ENCODE measurements around the gene ECHS1. TPM values are rescaled to one million over a fixed set of nuclear protein-coding genes. Genes with fewer than 3 reads are reported as not detected.

The ECHS1 gene
- total and polyA plus RNA-seq, 2 experiments from 2014 or later, result 92.1 to 127 TPM

GRCh38 chr10:133391761-133392518 is 18.8 kb upstream of the ECHS1 start (continued):
- TF ChIP-seq ETS1 (IDR thresholded peaks at IDR 0.05), result no peak
- TF ChIP-seq STAT1 (IDR thresholded peaks at IDR 0.05; ENCODE audit: unreplicated experiment), result no peak
- TF ChIP-seq ZNF331 (CRISPR knock-in tag; IDR thresholded peaks at IDR 0.05; ENCODE audit: low read depth), result no peak
- TF ChIP-seq ZNF114 (CRISPR knock-in tag; IDR thresholded peaks at IDR 0.05), result no peak
- no peak for TF ChIP-seq CREB1 (CRISPR knock-in tag; IDR thresholded peaks at IDR 0.05; ENCODE audit: low read depth)
- TF ChIP-seq EZH2 (IDR thresholded peaks at IDR 0.05; ENCODE audit: low read depth, unreplicated experiment), result no peak

- peaks cover 6% of the 10 kb centered on the region for H3K36me3 ChIP-seq (ENCODE audit: insufficient read depth)
- DNase-seq (ENCODE audit: low spot score) (no peak), ATAC-seq (no peak)
- H3K9me2 ChIP-seq (ENCODE audit: insufficient read depth), result no peaks in the 10 kb centered on the region
- H3F3A ChIP-seq (replicated peaks; ENCODE audit: low read depth), result 0 out of 2 replicates have a peak, but pooled peaks cover 3% of the 10 kb centered on the region
- peaks cover 10% of the 10 kb centered on the region for H3K36me3 Mint-ChIP-seq (ENCODE audit: low read depth)
- no peaks in the 10 kb centered on the region for H3K27me3 ChIP-seq (ENCODE audit: insufficient read depth)
- H3K79me2 ChIP-seq (replicated peaks; ENCODE audit: insufficient read depth), result peaks cover 19% of the 10 kb centered on the region
- no peaks in the 10 kb centered on the region for H3K9me3 Mint-ChIP-seq
- peaks cover 2% of the 10 kb centered on the region for H3K27me3 Mint-ChIP-seq (ENCODE audit: insufficient read depth, low read depth, poor library complexity)
- H3K4me2 ChIP-seq, result no peak overlapping the region
- no peak overlapping the region for H3K4me3 Mint-ChIP-seq
- no peak overlapping the region for H3K27ac Mint-ChIP-seq
- peaks cover 9% of the 10 kb centered on the region for H3K4me1 Mint-ChIP-seq
- 0 out of 2 replicates have a peak, but pooled peaks cover 5% of the 10 kb centered on the region for H4K20me1 ChIP-seq (replicated peaks; ENCODE audit: insufficient read depth)
- no peak overlapping the region for H3K4me3 ChIP-seq
- no peak overlapping the region for H3K27ac ChIP-seq (ENCODE audit: low read depth)
- H2AFZ ChIP-seq, result no peak overlapping the region
- no peaks in the 10 kb centered on the region for H3K4me1 ChIP-seq (ENCODE audit: insufficient read depth)
- TF ChIP-seq, protein P1, sequence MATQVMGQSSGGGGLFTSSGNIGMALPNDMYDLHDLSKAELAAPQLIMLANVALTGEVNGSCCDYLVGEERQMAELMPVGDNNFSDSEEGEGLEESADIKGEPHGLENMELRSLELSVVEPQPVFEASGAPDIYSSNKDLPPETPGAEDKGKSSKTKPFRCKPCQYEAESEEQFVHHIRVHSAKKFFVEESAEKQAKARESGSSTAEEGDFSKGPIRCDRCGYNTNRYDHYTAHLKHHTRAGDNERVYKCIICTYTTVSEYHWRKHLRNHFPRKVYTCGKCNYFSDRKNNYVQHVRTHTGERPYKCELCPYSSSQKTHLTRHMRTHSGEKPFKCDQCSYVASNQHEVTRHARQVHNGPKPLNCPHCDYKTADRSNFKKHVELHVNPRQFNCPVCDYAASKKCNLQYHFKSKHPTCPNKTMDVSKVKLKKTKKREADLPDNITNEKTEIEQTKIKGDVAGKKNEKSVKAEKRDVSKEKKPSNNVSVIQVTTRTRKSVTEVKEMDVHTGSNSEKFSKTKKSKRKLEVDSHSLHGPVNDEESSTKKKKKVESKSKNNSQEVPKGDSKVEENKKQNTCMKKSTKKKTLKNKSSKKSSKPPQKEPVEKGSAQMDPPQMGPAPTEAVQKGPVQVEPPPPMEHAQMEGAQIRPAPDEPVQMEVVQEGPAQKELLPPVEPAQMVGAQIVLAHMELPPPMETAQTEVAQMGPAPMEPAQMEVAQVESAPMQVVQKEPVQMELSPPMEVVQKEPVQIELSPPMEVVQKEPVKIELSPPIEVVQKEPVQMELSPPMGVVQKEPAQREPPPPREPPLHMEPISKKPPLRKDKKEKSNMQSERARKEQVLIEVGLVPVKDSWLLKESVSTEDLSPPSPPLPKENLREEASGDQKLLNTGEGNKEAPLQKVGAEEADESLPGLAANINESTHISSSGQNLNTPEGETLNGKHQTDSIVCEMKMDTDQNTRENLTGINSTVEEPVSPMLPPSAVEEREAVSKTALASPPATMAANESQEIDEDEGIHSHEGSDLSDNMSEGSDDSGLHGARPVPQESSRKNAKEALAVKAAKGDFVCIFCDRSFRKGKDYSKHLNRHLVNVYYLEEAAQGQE (IDR thresholded peaks at IDR 0.05; ENCODE audit: unreplicated experiment), result no peak
- TF ChIP-seq ZNF331 (CRISPR knock-in tag; IDR thresholded peaks at IDR 0.05; ENCODE audit: low read depth) (no peak), ZNF114 (CRISPR knock-in tag; IDR thresholded peaks at IDR 0.05) (no peak), POLR2AphosphoS5 (IDR thresholded peaks at IDR 0.05; ENCODE audit: low read depth) (no peak), STAT1 (IDR thresholded peaks at IDR 0.05; ENCODE audit: unreplicated experiment) (no peak), JUNB (IDR thresholded peaks at IDR 0.05; ENCODE audit: unreplicated experiment) (no peak), EZH2 (IDR thresholded peaks at IDR 0.05; ENCODE audit: low read depth, unreplicated experiment) (no peak), ETS1 (IDR thresholded peaks at IDR 0.05) (no peak), CREB1 (CRISPR knock-in tag; IDR thresholded peaks at IDR 0.05; ENCODE audit: low read depth) (no peak), NANOG (IDR thresholded peaks at IDR 0.05; ENCODE audit: borderline replicate concordance) (no peak)
- TF ChIP-seq, protein P2, sequence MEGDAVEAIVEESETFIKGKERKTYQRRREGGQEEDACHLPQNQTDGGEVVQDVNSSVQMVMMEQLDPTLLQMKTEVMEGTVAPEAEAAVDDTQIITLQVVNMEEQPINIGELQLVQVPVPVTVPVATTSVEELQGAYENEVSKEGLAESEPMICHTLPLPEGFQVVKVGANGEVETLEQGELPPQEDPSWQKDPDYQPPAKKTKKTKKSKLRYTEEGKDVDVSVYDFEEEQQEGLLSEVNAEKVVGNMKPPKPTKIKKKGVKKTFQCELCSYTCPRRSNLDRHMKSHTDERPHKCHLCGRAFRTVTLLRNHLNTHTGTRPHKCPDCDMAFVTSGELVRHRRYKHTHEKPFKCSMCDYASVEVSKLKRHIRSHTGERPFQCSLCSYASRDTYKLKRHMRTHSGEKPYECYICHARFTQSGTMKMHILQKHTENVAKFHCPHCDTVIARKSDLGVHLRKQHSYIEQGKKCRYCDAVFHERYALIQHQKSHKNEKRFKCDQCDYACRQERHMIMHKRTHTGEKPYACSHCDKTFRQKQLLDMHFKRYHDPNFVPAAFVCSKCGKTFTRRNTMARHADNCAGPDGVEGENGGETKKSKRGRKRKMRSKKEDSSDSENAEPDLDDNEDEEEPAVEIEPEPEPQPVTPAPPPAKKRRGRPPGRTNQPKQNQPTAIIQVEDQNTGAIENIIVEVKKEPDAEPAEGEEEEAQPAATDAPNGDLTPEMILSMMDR (conservative IDR thresholded peaks at IDR 0.05; ENCODE audit: low read depth in 2 of 2), result no peak
Measured at GRCh38 chr10:133391249-133391635, 18.1 kb upstream of the ECHS1 start.

All from GM23338 (cell line).